ENCODE measurements around the gene CTNND2.

- no peak for TF ChIP-seq CTCF (IDR thresholded peaks at IDR 0.05)
- TF ChIP-seq POLR2A (IDR thresholded peaks at IDR 0.05): no peak
- TF ChIP-seq EP300 (IDR thresholded peaks at IDR 0.05): no peak
- no peak for TF ChIP-seq POLR2AphosphoS5 (IDR thresholded peaks at IDR 0.05)
Observed at GRCh38 chr5:11166923-11167322, 737.3 kb downstream of the CTNND2 start.
